ENCODE measurements around the gene ZNFX1. TPM values are rescaled to one million over a fixed set of nuclear protein-coding genes. Genes with fewer than 3 reads are reported as not detected.
"Not testable (repeated sequence)": the region's sequence is repeated elsewhere in the genome, so short reads cannot be mapped to it uniquely, and the experiment has no call there.

ZNFX1 gene
- total RNA-seq, 3 donors from 2014 or later: 52.5 to 69.2 (median 56.4) TPM

GRCh38 chr20:49233226-49233625 lies 44.6 kb downstream of the ZNFX1 start:
- Mint-ChIP-seq H3K9me3 (no peaks in the 10 kb centered on the region), H3K4me1 (ENCODE audit: low read depth) (peaks cover 6% of the 10 kb centered on the region), H3K36me3 (ENCODE audit: insufficient read depth) (peaks cover 45% of the 10 kb centered on the region), H3K27me3 (ENCODE audit: low read depth) (no peaks in the 10 kb centered on the region), H3K4me3 (no peak overlapping the region)
- no peak for DNase-seq
- no peak for ATAC-seq

- peaks cover 6% of the 10 kb centered on the region for H3K4me1 Mint-ChIP-seq (ENCODE audit: low read depth)
- H3K9me3 Mint-ChIP-seq: no peaks in the 10 kb centered on the region
- H3K27me3 Mint-ChIP-seq (ENCODE audit: low read depth): no peaks in the 10 kb centered on the region
- no peak overlapping the region for H3K4me3 Mint-ChIP-seq
- peaks cover 41% of the 10 kb centered on the region for H3K36me3 Mint-ChIP-seq (ENCODE audit: insufficient read depth)
- no peak for DNase-seq
- no peak for ATAC-seq
Measured at GRCh38 chr20:49231471-49231870, 46.4 kb downstream of the ZNFX1 start.

DNA sequence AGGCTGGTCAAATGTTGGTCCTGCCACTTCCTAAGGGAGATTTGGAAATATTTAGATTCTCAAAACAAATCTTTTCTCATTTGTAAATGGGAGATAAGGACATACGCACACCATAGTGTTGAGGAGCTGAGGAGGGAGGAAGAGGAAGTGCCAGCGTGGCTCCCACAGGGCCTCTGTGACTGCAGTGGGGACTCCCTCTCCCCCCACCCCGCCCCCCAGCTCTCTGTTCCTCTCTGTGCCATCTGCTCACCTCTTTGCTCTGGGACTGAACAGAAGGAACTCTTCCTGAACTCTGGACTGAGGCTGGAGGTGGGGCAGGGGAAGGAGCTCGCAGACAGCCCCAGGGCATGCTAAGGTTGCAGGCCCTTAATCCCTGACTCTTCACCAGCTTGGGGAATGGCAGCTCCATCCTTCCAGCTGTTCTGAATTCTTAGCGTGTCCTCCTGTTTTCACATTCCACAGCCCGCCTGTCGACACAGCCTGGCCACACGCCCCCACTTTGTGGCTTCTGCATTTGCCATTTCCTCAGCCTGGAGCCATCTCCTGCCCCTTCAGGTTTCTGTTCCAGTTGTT lies 47.2 kb downstream of the ZNFX1 start:
- no peaks in the 10 kb centered on the region for H3K27me3 Mint-ChIP-seq (ENCODE audit: low read depth)
- H3K4me3 Mint-ChIP-seq: no peak overlapping the region
- peaks cover 49% of the 10 kb centered on the region for H3K36me3 Mint-ChIP-seq (ENCODE audit: insufficient read depth)
- H3K4me1 Mint-ChIP-seq (ENCODE audit: low read depth): peaks cover 9% of the 10 kb centered on the region
- no peak for ATAC-seq
- DNase-seq: no peak
- H3K9me3 Mint-ChIP-seq: no peaks in the 10 kb centered on the region

DNA sequence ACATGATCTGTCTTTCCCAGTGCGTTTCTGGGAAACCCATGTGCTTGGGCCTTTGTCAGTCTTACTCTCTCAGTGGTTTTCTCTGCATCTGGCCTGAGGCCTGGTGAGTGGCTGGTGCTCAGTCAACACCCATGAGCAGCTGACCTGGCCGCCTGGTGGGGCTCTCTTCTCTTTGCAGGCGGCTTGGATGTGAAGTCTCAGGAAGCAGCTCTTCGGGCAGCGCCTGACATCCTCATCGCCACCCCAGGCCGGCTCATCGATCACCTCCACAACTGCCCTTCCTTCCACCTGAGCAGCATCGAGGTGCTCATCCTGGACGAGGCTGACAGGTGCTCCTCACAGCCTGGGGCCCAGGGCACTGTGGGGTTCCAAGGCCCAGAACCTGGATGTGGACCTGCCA lies 47.8 kb downstream of the ZNFX1 start:
- H3K9me3 Mint-ChIP-seq: no peaks in the 10 kb centered on the region
- DNase-seq (no peak), ATAC-seq (no peak)
- no peak overlapping the region for H3K4me3 Mint-ChIP-seq
- H3K4me1 Mint-ChIP-seq (ENCODE audit: low read depth): peaks cover 9% of the 10 kb centered on the region
- H3K36me3 Mint-ChIP-seq (ENCODE audit: insufficient read depth): peaks cover 50% of the 10 kb centered on the region
- no peaks in the 10 kb centered on the region for H3K27me3 Mint-ChIP-seq (ENCODE audit: low read depth)

GRCh38 chr20:49229381-49229780 lies 48.5 kb downstream of the ZNFX1 start:
- Mint-ChIP-seq H3K4me3 (no peak overlapping the region), H3K9me3 (no peaks in the 10 kb centered on the region), H3K4me1 (ENCODE audit: low read depth) (peaks cover 9% of the 10 kb centered on the region), H3K36me3 (ENCODE audit: insufficient read depth) (peaks cover 49% of the 10 kb centered on the region), H3K27me3 (ENCODE audit: low read depth) (no peaks in the 10 kb centered on the region)
- ATAC-seq (no peak), DNase-seq (no peak)

GRCh38 chr20:49228676-49229075 lies 49.2 kb downstream of the ZNFX1 start:
- Mint-ChIP-seq H3K9me3 (no peaks in the 10 kb centered on the region), H3K27me3 (ENCODE audit: low read depth) (no peaks in the 10 kb centered on the region), H3K36me3 (ENCODE audit: insufficient read depth) (peaks cover 48% of the 10 kb centered on the region), H3K4me3 (no peak overlapping the region), H3K4me1 (ENCODE audit: low read depth) (peaks cover 9% of the 10 kb centered on the region)
- no peak for ATAC-seq
- DNase-seq: no peak

DNA sequence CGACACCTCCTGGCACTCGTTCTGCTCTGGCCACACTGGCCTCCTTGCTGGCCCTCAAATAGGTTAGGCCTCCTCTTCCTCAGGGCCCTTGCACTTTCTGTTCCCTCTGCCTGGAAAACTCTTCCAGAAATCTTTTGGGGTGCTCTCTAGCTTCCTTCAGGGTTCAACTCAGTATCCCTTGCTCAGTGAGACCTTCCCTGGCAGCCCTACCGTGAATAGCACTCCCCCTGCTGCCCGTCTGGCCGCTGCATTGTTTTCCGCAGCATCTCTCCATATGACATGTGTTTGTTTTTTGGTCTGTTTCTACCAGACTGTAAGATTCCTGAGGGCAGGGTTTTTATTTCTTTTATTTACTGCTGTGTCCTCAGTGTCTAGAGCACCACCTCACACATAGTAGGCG lies 52.0 kb downstream of the ZNFX1 start:
- H3K36me3 Mint-ChIP-seq (ENCODE audit: insufficient read depth): peaks cover 42% of the 10 kb centered on the region

DNA sequence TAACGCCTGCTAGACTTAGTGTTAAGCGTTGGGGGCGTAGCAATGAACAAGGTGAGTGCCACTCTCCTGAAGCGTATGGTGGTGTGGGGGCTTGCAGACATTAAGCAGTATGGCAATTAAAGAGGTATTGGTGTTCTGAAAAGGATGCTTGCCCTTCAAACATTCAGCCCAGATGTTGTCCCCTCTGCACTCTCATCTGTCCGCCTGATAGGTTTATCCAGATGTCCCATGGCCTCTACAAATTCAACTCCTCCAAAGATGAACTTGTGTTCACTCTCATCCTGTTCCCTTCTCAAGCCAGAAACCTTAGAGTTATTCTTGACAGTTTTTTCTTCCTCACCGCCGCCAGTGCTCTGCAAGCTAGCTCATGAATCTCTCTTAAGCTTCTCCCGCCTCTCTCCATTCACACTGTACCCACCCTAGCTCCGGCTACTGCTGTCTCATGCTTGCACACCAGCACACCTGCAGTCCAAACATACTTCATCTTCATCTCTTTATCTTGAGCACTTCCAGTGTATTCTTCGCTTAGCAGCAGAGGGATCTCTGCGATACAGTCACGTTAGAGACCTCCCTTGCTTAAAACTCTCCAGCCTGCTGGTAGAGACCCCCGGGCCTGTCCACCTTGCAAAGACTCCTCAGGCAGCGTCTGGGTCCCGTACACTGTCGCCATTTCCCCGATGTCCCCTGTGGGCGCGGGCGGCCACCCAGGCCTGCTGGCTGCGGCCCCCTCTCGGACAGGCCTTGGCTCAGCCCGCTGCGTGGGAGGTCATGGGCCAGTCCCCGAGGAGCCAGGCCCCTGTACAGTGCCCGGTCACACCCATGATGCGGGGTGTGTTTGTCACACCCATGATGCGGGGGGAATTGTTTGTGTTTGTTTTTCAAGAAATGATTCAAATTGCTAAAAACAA lies 57.7 kb downstream of the ZNFX1 start:
- ATAC-seq (no peak), DNase-seq (no peak)
- no peaks in the 10 kb centered on the region for H3K9me3 Mint-ChIP-seq
- H3K4me3 Mint-ChIP-seq: peak overlapping the region; percentile 95
- peaks cover 25% of the 10 kb centered on the region for H3K36me3 Mint-ChIP-seq (ENCODE audit: insufficient read depth)
- no peaks in the 10 kb centered on the region for H3K27me3 Mint-ChIP-seq (ENCODE audit: low read depth)
- H3K4me1 Mint-ChIP-seq (ENCODE audit: low read depth): peaks cover 24% of the 10 kb centered on the region

More for the DNA sequence above, 52.0 kb downstream of the ZNFX1 start:
- DNase-seq (no peak), ATAC-seq (no peak)
- Mint-ChIP-seq H3K9me3 (no peaks in the 10 kb centered on the region), H3K27me3 (ENCODE audit: low read depth) (no peaks in the 10 kb centered on the region), H3K4me3 (no peak overlapping the region), H3K4me1 (ENCODE audit: low read depth) (peaks cover 12% of the 10 kb centered on the region)

GRCh38 chr20:49219091-49219923 lies 58.5 kb downstream of the ZNFX1 start, which contains the start of gene DDX27:
Gene DDX27 (plus strand): TSS chr20:49219416. CDS start chr20:49219449, 33 bp downstream.
- Mint-ChIP-seq H3K4me1 (ENCODE audit: low read depth) (peaks cover 24% of the 10 kb centered on the region), H3K27me3 (ENCODE audit: low read depth) (no peaks in the 10 kb centered on the region), H3K9me3 (no peaks in the 10 kb centered on the region), H3K36me3 (ENCODE audit: insufficient read depth) (peaks cover 17% of the 10 kb centered on the region), H3K4me3 (peak within 1 kb of the TSS; percentile 95)
- ATAC-seq (peak; percentile 92), DNase-seq (peak; percentile 95)

GRCh38 chr20:49218739-49219090 lies 59.1 kb downstream of the ZNFX1 start:
- Mint-ChIP-seq H3K4me1 (ENCODE audit: low read depth) (peaks cover 24% of the 10 kb centered on the region), H3K36me3 (ENCODE audit: insufficient read depth) (peaks cover 14% of the 10 kb centered on the region)
- not testable (repeated sequence) for H3K9me3 Mint-ChIP-seq; DNase-seq; H3K27me3 Mint-ChIP-seq (ENCODE audit: low read depth); H3K4me3 Mint-ChIP-seq; ATAC-seq

GRCh38 chr20:49216991-49217578 lies 60.8 kb downstream of the ZNFX1 start:
- ATAC-seq: peak; percentile 68 to 70
- H3K4me3 Mint-ChIP-seq: peak overlapping the region; percentile 45
- peaks cover 10% of the 10 kb centered on the region for H3K36me3 Mint-ChIP-seq (ENCODE audit: insufficient read depth)
- H3K4me1 Mint-ChIP-seq (ENCODE audit: low read depth): peaks cover 24% of the 10 kb centered on the region
- no peaks in the 10 kb centered on the region for H3K9me3 Mint-ChIP-seq
- no peaks in the 10 kb centered on the region for H3K27me3 Mint-ChIP-seq (ENCODE audit: low read depth)
- peak; percentile 97 for DNase-seq

- Mint-ChIP-seq H3K9me3 (no peaks in the 10 kb centered on the region), H3K27me3 (ENCODE audit: low read depth) (no peaks in the 10 kb centered on the region), H3K4me1 (ENCODE audit: low read depth) (peaks cover 12% of the 10 kb centered on the region), H3K4me3 (no peak overlapping the region), H3K36me3 (ENCODE audit: insufficient read depth) (peaks cover 3% of the 10 kb centered on the region)
- DNase-seq (no peak), ATAC-seq (no peak)
Measured at GRCh38 chr20:49215232-49215631, 62.6 kb downstream of the ZNFX1 start.

- DNase-seq (no peak), ATAC-seq (no peak)
- no peak overlapping the region for H3K4me3 Mint-ChIP-seq
- H3K36me3 Mint-ChIP-seq (ENCODE audit: insufficient read depth): no peaks in the 10 kb centered on the region
- H3K9me3 Mint-ChIP-seq: no peaks in the 10 kb centered on the region
- peaks cover 8% of the 10 kb centered on the region for H3K4me1 Mint-ChIP-seq (ENCODE audit: low read depth)
- H3K27me3 Mint-ChIP-seq (ENCODE audit: low read depth): no peaks in the 10 kb centered on the region
Measured at GRCh38 chr20:49214571-49214970, 63.3 kb downstream of the ZNFX1 start.

DNA sequence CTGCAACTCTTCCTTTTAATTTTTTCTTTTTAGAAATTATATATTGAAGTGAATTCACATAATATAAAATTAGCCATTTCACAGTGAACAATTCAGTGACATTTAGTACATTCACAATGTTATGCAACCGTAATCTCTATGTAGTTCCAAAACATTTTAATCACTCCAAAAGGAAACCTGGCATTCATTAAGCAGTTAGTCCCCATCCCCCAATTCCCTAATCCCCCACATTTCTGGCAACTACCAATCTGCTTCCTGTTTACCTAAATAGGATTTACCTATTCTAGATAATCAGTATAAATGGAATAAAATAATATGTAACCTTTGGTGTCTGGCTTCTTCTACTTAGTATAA lies 67.1 kb downstream of the ZNFX1 start:
- H3K4me1 Mint-ChIP-seq (ENCODE audit: low read depth): no peaks in the 10 kb centered on the region
- H3K4me3 Mint-ChIP-seq: no peak overlapping the region
- DNase-seq (no peak), ATAC-seq (no peak)
- H3K27me3 Mint-ChIP-seq (ENCODE audit: low read depth): no peaks in the 10 kb centered on the region
- H3K9me3 Mint-ChIP-seq: no peaks in the 10 kb centered on the region
- no peaks in the 10 kb centered on the region for H3K36me3 Mint-ChIP-seq (ENCODE audit: insufficient read depth)
